ENCODE measurements around the gene COPE. TPM values are rescaled to one million over a fixed set of nuclear protein-coding genes. Genes with fewer than 3 reads are reported as not detected.

The COPE gene
- total and polyA plus RNA-seq, 8 donors = 81.1 to 226 (median 103) TPM

- Histone ChIP-seq H3K36me3 (peaks cover 0 to 19% of the 10 kb centered on the region in 2 donors), H3K27me3 (peaks cover 0 to 9% of the 10 kb centered on the region in 2 donors), H3K27ac (peak within 1 kb of the TSS; percentile 56 to 71), H3K4me1 (peaks cover 0 to 20% of the 10 kb centered on the region in 2 donors), H3K9me3 (no peaks in the 10 kb centered on the region), H3K4me3 (peak within 1 kb of the TSS; percentile 54 to 63)
- intact Hi-C loops (cut with DNase I) = no loop called here
- DNase-seq = peak; percentile 70 to 97 (median 81)
- no peak for TF ChIP-seq CTCF (IDR thresholded peaks at IDR 0.05)
- peak; percentile 89 for ATAC-seq
Observed at GRCh38 chr19:18940769-18941627, 21.8 kb upstream of the COPE start, which contains the start of gene HOMER3. Gene HOMER3, minus strand, starts transcription at chr19:18941217. Its CDS starts 2,235 bp downstream, at chr19:18938982.

GRCh38 chr19:18939922-18940768 is 21.0 kb upstream of the COPE start:
- intact Hi-C loops (cut with DNase I) = no loop called here
- ATAC-seq = peak; percentile 64

GRCh38 chr19:18939163-18939562 is 20.0 kb upstream of the COPE start:
- intact Hi-C loops (cut with DNase I) = no loop called here
- no peak for ATAC-seq
- no peaks in the 10 kb centered on the region for H3K9me3 ChIP-seq
- no peak for DNase-seq
- TF ChIP-seq CTCF (IDR thresholded peaks at IDR 0.05) = no peak
- H3K27me3 ChIP-seq = peaks cover 0 to 9% of the 10 kb centered on the region in 2 donors
- peaks cover 0 to 20% of the 10 kb centered on the region in 2 donors for H3K4me1 ChIP-seq
- H3K4me3 ChIP-seq = peak overlapping the region in 1 of 2 donors; percentile 63
- peaks cover 0 to 27% of the 10 kb centered on the region in 2 donors for H3K36me3 ChIP-seq
- no peak overlapping the region for H3K27ac ChIP-seq

More at GRCh38 chr19:18939922-18940768, 21.0 kb upstream of the COPE start:
- DNase-seq = peak in 3 of 4 donors; percentile 67 to 85 (median 78)
- peak overlapping the region; percentile 54 to 63 for H3K4me3 ChIP-seq
- H3K27me3 ChIP-seq = peaks cover 0 to 9% of the 10 kb centered on the region in 2 donors
- peaks cover 0 to 20% of the 10 kb centered on the region in 2 donors for H3K4me1 ChIP-seq
- H3K27ac ChIP-seq = peak overlapping the region; percentile 56 to 71
- no peaks in the 10 kb centered on the region for H3K9me3 ChIP-seq
- TF ChIP-seq CTCF (IDR thresholded peaks at IDR 0.05) = no peak
- peaks cover 0 to 20% of the 10 kb centered on the region in 2 donors for H3K36me3 ChIP-seq

- H3K9me3 ChIP-seq = no peaks in the 10 kb centered on the region
- DNase-seq = no peak
- no peak for ATAC-seq
- intact Hi-C loops (cut with DNase I) = no loop called here
- H3K27me3 ChIP-seq = no peaks in the 10 kb centered on the region
- TF ChIP-seq CTCF (IDR thresholded peaks at IDR 0.05) = no peak
- H3K27ac ChIP-seq = no peak overlapping the region
- H3K4me1 ChIP-seq = peaks cover 0 to 12% of the 10 kb centered on the region in 2 donors
- no peak overlapping the region for H3K4me3 ChIP-seq
- peaks cover 0 to 65% of the 10 kb centered on the region in 2 donors for H3K36me3 ChIP-seq
Observed at GRCh38 chr19:18933297-18933696, 14.1 kb upstream of the COPE start.

Measured in left lung (tissue), 10 donors.